T-helper 1 cell treated with Interleukin-12 subunit alpha and Interleukin-12 subunit beta and Interleukin-4 antibody, amounts not matched to agents 30 ng/mL and 1 ng/mL, for 36 hours (primary cell): ENCODE measurements around the gene TAC3. TPM values are rescaled to one million over a fixed set of nuclear protein-coding genes. Genes with fewer than 3 reads are reported as not detected.
"Not testable (repeated sequence)": the region's sequence is repeated elsewhere in the genome, so short reads cannot be mapped to it uniquely, and the experiment has no call there.

Experiments
- intact Hi-C: fragments of 100-400 bp; cut with micrococcal nuclease; formaldehyde crosslinking; loops from one replicate; pipeline ENCODE4 v1.15.1; 2024
- total RNA-seq: library from RNA; stranded (reverse); gene quantifications from 2 replicates; pipeline ENCODE4 v1.2.3, GENCODE V29; 2022

TAC3 gene
- total RNA-seq: 0.39 TPM in 1 of 2 replicates, not detected in the other

- intact Hi-C loops: no loop called here
Observed at GRCh38 chr12:57016348-57016747, at the start of gene TAC3. TAC3 (minus strand) TSS chr12:57016529; CDS start chr12:57015797, 732 bp downstream.

- intact Hi-C loops: loop anchor here (1.0 to 5.0 kb wide), 8 partner anchors 14 to 427 kb away; partner anchors contain the start of genes GLI1, INHBE, NEMP1 and PRIM1
Observed at GRCh38 chr12:57063991-57064685, 47.8 kb upstream of the TAC3 start.

- intact Hi-C loops: no loop called here
Observed at GRCh38 chr12:57058454-57058853, 42.1 kb upstream of the TAC3 start.

GRCh38 chr12:57057067-57057751, 40.9 kb upstream of the TAC3 start:
- intact Hi-C loops: no loop called here

GRCh38 chr12:57055824-57056223, 39.5 kb upstream of the TAC3 start:
- intact Hi-C loops: no loop called here

- intact Hi-C loops: not testable (repeated sequence)
Observed at GRCh38 chr12:57053901-57054300, 37.6 kb upstream of the TAC3 start.

- intact Hi-C loops: not testable (repeated sequence)
Observed at GRCh38 chr12:57053146-57053545, 36.8 kb upstream of the TAC3 start.

GRCh38 chr12:57051011-57051410, 34.7 kb upstream of the TAC3 start:
- intact Hi-C loops: no loop called here

- intact Hi-C loops: no loop called here
Observed at GRCh38 chr12:57049890-57050289, 33.6 kb upstream of the TAC3 start, which contains the start of gene MYO1A. MYO1A (minus strand) TSS chr12:57050129; CDS start chr12:57048323, 1,806 bp downstream.

GRCh38 chr12:57049119-57049446, 32.8 kb upstream of the TAC3 start:
- intact Hi-C loops: no loop called here

GRCh38 chr12:57048423-57049118, 32.2 kb upstream of the TAC3 start:
- intact Hi-C loops: no loop called here

GRCh38 chr12:57047981-57048380, 31.7 kb upstream of the TAC3 start:
- intact Hi-C loops: loop anchor here (1.0 kb wide), 2 partner anchors 13 to 40 kb away; no protein-coding TSS in a partner anchor

- intact Hi-C loops: loop anchor here (1.0 kb wide), 2 partner anchors 14 to 39 kb away; no protein-coding TSS in a partner anchor
Observed at GRCh38 chr12:57046947-57047890, 30.9 kb upstream of the TAC3 start.

GRCh38 chr12:57046086-57046791, 29.9 kb upstream of the TAC3 start:
- intact Hi-C loops: no loop called here

GRCh38 chr12:57044889-57045288, 28.6 kb upstream of the TAC3 start:
- intact Hi-C loops: no loop called here

GRCh38 chr12:57044468-57044867, 28.1 kb upstream of the TAC3 start:
- intact Hi-C loops: no loop called here

- intact Hi-C loops: no loop called here
Observed at GRCh38 chr12:57042695-57043094, 26.4 kb upstream of the TAC3 start.

- intact Hi-C loops: no loop called here
Observed at GRCh38 chr12:57040750-57041149, 24.4 kb upstream of the TAC3 start.

- intact Hi-C loops: no loop called here
Observed at GRCh38 chr12:57040211-57040610, 23.9 kb upstream of the TAC3 start.
